Measurements from ENCODE around the gene CFAP99. TPM values are rescaled to one million over a fixed set of nuclear protein-coding genes. Genes with fewer than 3 reads are reported as not detected.
"Not testable (repeated sequence)": the region's sequence is repeated elsewhere in the genome, so short reads cannot be mapped to it uniquely, and the experiment has no call there.

CFAP99 gene
- total RNA-seq, 1 donor from 2014 or later = not detected

DNA sequence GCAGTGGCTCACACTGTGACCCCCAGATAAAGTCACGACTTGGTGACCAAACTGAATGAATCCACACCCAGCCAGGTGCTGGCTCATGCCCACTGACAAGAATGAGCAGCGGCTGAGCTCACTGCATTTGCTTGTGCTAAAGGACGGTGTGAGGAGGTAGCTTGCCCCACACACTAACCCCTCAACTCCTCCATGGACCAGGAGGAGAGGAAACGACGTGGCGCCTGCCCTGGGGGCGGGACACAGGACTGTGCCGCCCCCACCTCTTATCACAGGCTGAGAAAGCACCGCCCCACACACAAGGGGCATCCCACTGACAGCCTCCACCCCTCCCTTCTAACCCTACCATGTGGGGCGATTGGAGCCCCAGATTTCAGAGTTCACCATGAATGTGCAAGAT, 43.3 kb upstream of the CFAP99 start:
- Histone ChIP-seq H3K4me3 (ENCODE audit: low read depth, low read length) (no peak overlapping the region), H3K27me3 (ENCODE audit: control insufficient read depth, insufficient read depth, low read length) (peaks cover 4% of the 10 kb centered on the region), H3K36me3 (ENCODE audit: control insufficient read depth, insufficient read depth, low read length) (no peaks in the 10 kb centered on the region)
- TF ChIP-seq, protein P1, sequence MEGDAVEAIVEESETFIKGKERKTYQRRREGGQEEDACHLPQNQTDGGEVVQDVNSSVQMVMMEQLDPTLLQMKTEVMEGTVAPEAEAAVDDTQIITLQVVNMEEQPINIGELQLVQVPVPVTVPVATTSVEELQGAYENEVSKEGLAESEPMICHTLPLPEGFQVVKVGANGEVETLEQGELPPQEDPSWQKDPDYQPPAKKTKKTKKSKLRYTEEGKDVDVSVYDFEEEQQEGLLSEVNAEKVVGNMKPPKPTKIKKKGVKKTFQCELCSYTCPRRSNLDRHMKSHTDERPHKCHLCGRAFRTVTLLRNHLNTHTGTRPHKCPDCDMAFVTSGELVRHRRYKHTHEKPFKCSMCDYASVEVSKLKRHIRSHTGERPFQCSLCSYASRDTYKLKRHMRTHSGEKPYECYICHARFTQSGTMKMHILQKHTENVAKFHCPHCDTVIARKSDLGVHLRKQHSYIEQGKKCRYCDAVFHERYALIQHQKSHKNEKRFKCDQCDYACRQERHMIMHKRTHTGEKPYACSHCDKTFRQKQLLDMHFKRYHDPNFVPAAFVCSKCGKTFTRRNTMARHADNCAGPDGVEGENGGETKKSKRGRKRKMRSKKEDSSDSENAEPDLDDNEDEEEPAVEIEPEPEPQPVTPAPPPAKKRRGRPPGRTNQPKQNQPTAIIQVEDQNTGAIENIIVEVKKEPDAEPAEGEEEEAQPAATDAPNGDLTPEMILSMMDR (IDR thresholded peaks at IDR 0.05; ENCODE audit: insufficient read depth, low read length, severe bottlenecking) = no peak
- FAIRE-seq (no peak), DNase-seq (ENCODE audit: low read depth) (no peak)

DNA sequence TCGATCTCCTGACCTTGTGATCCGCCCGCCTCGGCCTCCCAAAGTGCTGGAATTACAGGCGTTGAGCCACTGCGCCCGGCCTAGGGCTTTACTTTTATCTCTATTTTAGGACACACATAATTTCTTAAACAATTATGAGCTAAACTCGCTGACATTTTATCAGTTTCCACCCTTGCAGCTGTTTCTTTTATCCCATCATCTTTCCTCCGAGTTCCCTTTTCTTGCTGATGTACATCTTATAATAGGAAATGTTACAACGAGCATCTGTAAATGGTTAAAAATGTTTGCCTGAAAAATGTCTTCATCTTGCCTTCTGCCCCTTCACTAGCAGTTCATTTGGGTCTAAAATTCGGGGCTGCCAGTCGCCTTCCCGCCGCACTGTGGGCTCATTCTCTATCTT, 41.5 kb upstream of the CFAP99 start:
- TF ChIP-seq, protein P1 (IDR thresholded peaks at IDR 0.05; ENCODE audit: insufficient read depth, low read length, severe bottlenecking) = no peak
- no peak overlapping the region for H3K4me3 ChIP-seq (ENCODE audit: low read depth, low read length)
- FAIRE-seq = no peak
- DNase-seq (ENCODE audit: low read depth) = no peak
- H3K36me3 ChIP-seq (ENCODE audit: control insufficient read depth, insufficient read depth, low read length) = no peaks in the 10 kb centered on the region
- peaks cover 4% of the 10 kb centered on the region for H3K27me3 ChIP-seq (ENCODE audit: control insufficient read depth, insufficient read depth, low read length)

GRCh38 chr4:2378401-2378800, 40.4 kb upstream of the CFAP99 start:
- Histone ChIP-seq H3K27me3 (ENCODE audit: control insufficient read depth, insufficient read depth, low read length) (peaks cover 4% of the 10 kb centered on the region), H3K36me3 (ENCODE audit: control insufficient read depth, insufficient read depth, low read length) (no peaks in the 10 kb centered on the region), H3K4me3 (ENCODE audit: low read depth, low read length) (no peak overlapping the region)
- TF ChIP-seq, protein P1 (IDR thresholded peaks at IDR 0.05; ENCODE audit: insufficient read depth, low read length, severe bottlenecking) = no peak
- DNase-seq (ENCODE audit: low read depth) (no peak), FAIRE-seq (no peak)

DNA sequence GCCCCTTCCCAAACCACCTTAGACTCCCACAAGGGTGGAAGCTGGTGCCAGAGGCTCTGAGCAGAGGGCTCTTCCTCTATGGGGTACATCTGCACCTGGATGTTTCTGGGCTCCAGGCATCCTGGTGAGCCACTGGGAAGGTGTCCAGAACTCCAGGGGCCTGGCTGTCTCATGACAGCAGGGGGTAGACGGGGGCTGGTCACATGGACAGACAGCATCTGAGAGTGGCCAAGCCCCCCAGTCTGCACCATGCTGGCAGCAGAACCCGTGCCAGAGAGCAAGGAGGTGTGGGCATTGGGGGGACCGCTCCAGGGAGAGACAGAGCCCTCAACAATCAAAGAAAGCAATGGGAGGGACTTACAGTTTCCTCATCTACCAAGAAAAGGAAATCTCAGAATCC, 39.9 kb upstream of the CFAP99 start:
- DNase-seq (ENCODE audit: low read depth) (no peak), FAIRE-seq (no peak)
- Histone ChIP-seq H3K36me3 (ENCODE audit: control insufficient read depth, insufficient read depth, low read length) (no peaks in the 10 kb centered on the region), H3K27me3 (ENCODE audit: control insufficient read depth, insufficient read depth, low read length) (peaks cover 4% of the 10 kb centered on the region), H3K4me3 (ENCODE audit: low read depth, low read length) (no peak overlapping the region)
- TF ChIP-seq, protein P1 (IDR thresholded peaks at IDR 0.05; ENCODE audit: insufficient read depth, low read length, severe bottlenecking) = no peak

- DNase-seq (ENCODE audit: low read depth); FAIRE-seq; H3K27me3 ChIP-seq (ENCODE audit: control insufficient read depth, insufficient read depth, low read length); H3K36me3 ChIP-seq (ENCODE audit: control insufficient read depth, insufficient read depth, low read length); H3K4me3 ChIP-seq (ENCODE audit: low read depth, low read length): not testable (repeated sequence)
Observed at GRCh38 chr4:2380589-2380988, 38.2 kb upstream of the CFAP99 start.

GRCh38 chr4:2382769-2383202, 36.0 kb upstream of the CFAP99 start:
- not testable (repeated sequence) for H3K36me3 ChIP-seq (ENCODE audit: control insufficient read depth, insufficient read depth, low read length); H3K27me3 ChIP-seq (ENCODE audit: control insufficient read depth, insufficient read depth, low read length); H3K4me3 ChIP-seq (ENCODE audit: low read depth, low read length); DNase-seq (ENCODE audit: low read depth); FAIRE-seq

DNA sequence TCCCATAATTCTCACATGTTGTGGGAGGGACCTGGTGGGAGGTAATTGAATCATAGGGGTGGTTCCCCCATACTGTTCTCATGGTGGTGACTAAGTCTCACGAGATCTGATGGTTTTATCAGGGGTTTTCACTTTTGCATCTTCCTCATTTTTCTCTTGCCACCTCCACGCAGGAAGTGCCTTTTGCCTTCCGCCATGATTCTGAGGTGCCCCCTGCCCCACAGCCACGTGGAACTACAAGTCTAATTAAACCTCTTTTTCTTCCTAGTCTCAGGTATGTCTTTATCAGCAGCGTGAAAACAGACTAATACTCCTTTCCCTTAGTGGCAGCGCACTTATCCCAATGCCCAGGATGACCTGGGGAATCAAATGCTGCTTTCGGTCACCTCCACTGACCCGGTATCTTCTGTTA, 35.5 kb upstream of the CFAP99 start:
- H3K4me3 ChIP-seq (ENCODE audit: low read depth, low read length); DNase-seq (ENCODE audit: low read depth); H3K27me3 ChIP-seq (ENCODE audit: control insufficient read depth, insufficient read depth, low read length); H3K36me3 ChIP-seq (ENCODE audit: control insufficient read depth, insufficient read depth, low read length); FAIRE-seq: not testable (repeated sequence)

Measured in bronchial epithelial cell (primary cell).